ENCODE measurements around the gene SH3GL1. TPM values are rescaled to one million over a fixed set of nuclear protein-coding genes. Genes with fewer than 3 reads are reported as not detected.

The SH3GL1 gene
- total and polyA plus RNA-seq, 4 donors: 14.3 to 105 (median 73.9) TPM

GRCh38 chr19:4432918-4433506 is 32.7 kb upstream of the SH3GL1 start:
- 99% methylated on average over 24 of the region's 28 CpGs for WGBS (ENCODE audit: insufficient coverage)
- peaks cover 83% of the 10 kb centered on the region for H3K36me3 ChIP-seq (ENCODE audit: control insufficient read depth, insufficient read depth, low read length)

GRCh38 chr19:4431808-4432674 is 31.7 kb upstream of the SH3GL1 start:
- no peaks in the 10 kb centered on the region for H3K27me3 ChIP-seq (ENCODE audit: control insufficient read depth, insufficient read depth, low read length)
- H3K27ac ChIP-seq (ENCODE audit: low read depth, low read length): no peak overlapping the region
- H3K9me3 ChIP-seq (ENCODE audit: control insufficient read depth, insufficient read depth, low read length): no peaks in the 10 kb centered on the region
- no peak for DNase-seq (ENCODE audit: low read depth in 4 of 6, low spot score in 6 of 6)
- WGBS (ENCODE audit: insufficient coverage): 89% methylated on average over 24 of the region's 26 CpGs
- H3K4me3 ChIP-seq (ENCODE audit: low read depth, low read length): no peak overlapping the region
- peaks cover 79% of the 10 kb centered on the region for H3K36me3 ChIP-seq (ENCODE audit: control insufficient read depth, insufficient read depth, low read length)
- no peaks in the 10 kb centered on the region for H3K4me1 ChIP-seq (ENCODE audit: control insufficient read depth, insufficient read depth, low read length)

More at GRCh38 chr19:4432918-4433506, 32.7 kb upstream of the SH3GL1 start:
- no peak for DNase-seq (ENCODE audit: low read depth in 4 of 6, low spot score in 6 of 6)
- Histone ChIP-seq H3K4me1 (ENCODE audit: control insufficient read depth, insufficient read depth, low read length) (no peaks in the 10 kb centered on the region), H3K27me3 (ENCODE audit: control insufficient read depth, insufficient read depth, low read length) (no peaks in the 10 kb centered on the region), H3K4me3 (ENCODE audit: low read depth, low read length) (no peak overlapping the region), H3K9me3 (ENCODE audit: control insufficient read depth, insufficient read depth, low read length) (no peaks in the 10 kb centered on the region), H3K27ac (ENCODE audit: low read depth, low read length) (no peak overlapping the region)

GRCh38 chr19:4431296-4431695 is 30.9 kb upstream of the SH3GL1 start:
- no peak overlapping the region for H3K4me3 ChIP-seq (ENCODE audit: low read depth, low read length)
- H3K4me1 ChIP-seq (ENCODE audit: control insufficient read depth, insufficient read depth, low read length): no peaks in the 10 kb centered on the region
- no peaks in the 10 kb centered on the region for H3K9me3 ChIP-seq (ENCODE audit: control insufficient read depth, insufficient read depth, low read length)
- H3K27me3 ChIP-seq (ENCODE audit: control insufficient read depth, insufficient read depth, low read length): no peaks in the 10 kb centered on the region
- 91% methylated on average over 7 of the region's 9 CpGs for WGBS (ENCODE audit: insufficient coverage)
- peaks cover 71% of the 10 kb centered on the region for H3K36me3 ChIP-seq (ENCODE audit: control insufficient read depth, insufficient read depth, low read length)
- no peak for DNase-seq (ENCODE audit: low read depth in 4 of 6, low spot score in 6 of 6)
- no peak overlapping the region for H3K27ac ChIP-seq (ENCODE audit: low read depth, low read length)

- no peak overlapping the region for H3K4me3 ChIP-seq (ENCODE audit: low read depth, low read length)
- H3K36me3 ChIP-seq (ENCODE audit: control insufficient read depth, insufficient read depth, low read length): peaks cover 68% of the 10 kb centered on the region
- 94% methylated on average over 6 of the region's 12 CpGs for WGBS (ENCODE audit: insufficient coverage)
- H3K27ac ChIP-seq (ENCODE audit: low read depth, low read length): no peak overlapping the region
- no peaks in the 10 kb centered on the region for H3K4me1 ChIP-seq (ENCODE audit: control insufficient read depth, insufficient read depth, low read length)
- no peaks in the 10 kb centered on the region for H3K9me3 ChIP-seq (ENCODE audit: control insufficient read depth, insufficient read depth, low read length)
- no peaks in the 10 kb centered on the region for H3K27me3 ChIP-seq (ENCODE audit: control insufficient read depth, insufficient read depth, low read length)
- no peak for DNase-seq (ENCODE audit: low read depth in 4 of 6, low spot score in 6 of 6)
Observed at GRCh38 chr19:4430760-4431159, 30.4 kb upstream of the SH3GL1 start.

- H3K9me3 ChIP-seq (ENCODE audit: control insufficient read depth, insufficient read depth, low read length): no peaks in the 10 kb centered on the region
- DNase-seq (ENCODE audit: low read depth in 4 of 6, low spot score in 6 of 6): no peak
- H3K4me1 ChIP-seq (ENCODE audit: control insufficient read depth, insufficient read depth, low read length): no peaks in the 10 kb centered on the region
- H3K27me3 ChIP-seq (ENCODE audit: control insufficient read depth, insufficient read depth, low read length): no peaks in the 10 kb centered on the region
- H3K4me3 ChIP-seq (ENCODE audit: low read depth, low read length): no peak overlapping the region
- 93% methylated on average over 12 of the region's 12 CpGs for WGBS (ENCODE audit: insufficient coverage)
- H3K27ac ChIP-seq (ENCODE audit: low read depth, low read length): no peak overlapping the region
- H3K36me3 ChIP-seq (ENCODE audit: control insufficient read depth, insufficient read depth, low read length): peaks cover 63% of the 10 kb centered on the region
Observed at GRCh38 chr19:4429771-4430171, 29.4 kb upstream of the SH3GL1 start.

GRCh38 chr19:4429256-4429655 is 28.9 kb upstream of the SH3GL1 start:
- peaks cover 61% of the 10 kb centered on the region for H3K36me3 ChIP-seq (ENCODE audit: control insufficient read depth, insufficient read depth, low read length)
- DNase-seq (ENCODE audit: low read depth in 4 of 6, low spot score in 6 of 6): no peak
- no peak overlapping the region for H3K27ac ChIP-seq (ENCODE audit: low read depth, low read length)
- H3K4me1 ChIP-seq (ENCODE audit: control insufficient read depth, insufficient read depth, low read length): no peaks in the 10 kb centered on the region
- H3K27me3 ChIP-seq (ENCODE audit: control insufficient read depth, insufficient read depth, low read length): no peaks in the 10 kb centered on the region
- H3K4me3 ChIP-seq (ENCODE audit: low read depth, low read length): no peak overlapping the region
- WGBS (ENCODE audit: insufficient coverage): 99% methylated on average over 8 of the region's 16 CpGs
- H3K9me3 ChIP-seq (ENCODE audit: control insufficient read depth, insufficient read depth, low read length): no peaks in the 10 kb centered on the region

GRCh38 chr19:4428326-4428975 is 28.1 kb upstream of the SH3GL1 start:
- 95% methylated on average over 20 of the region's 20 CpGs for WGBS (ENCODE audit: insufficient coverage)
- Histone ChIP-seq H3K4me3 (ENCODE audit: low read depth, low read length) (no peak overlapping the region), H3K9me3 (ENCODE audit: control insufficient read depth, insufficient read depth, low read length) (no peaks in the 10 kb centered on the region), H3K36me3 (ENCODE audit: control insufficient read depth, insufficient read depth, low read length) (peaks cover 59% of the 10 kb centered on the region), H3K27ac (ENCODE audit: low read depth, low read length) (no peak overlapping the region), H3K27me3 (ENCODE audit: control insufficient read depth, insufficient read depth, low read length) (no peaks in the 10 kb centered on the region), H3K4me1 (ENCODE audit: control insufficient read depth, insufficient read depth, low read length) (no peaks in the 10 kb centered on the region)
- DNase-seq (ENCODE audit: low read depth in 4 of 6, low spot score in 6 of 6): no peak

- WGBS (ENCODE audit: insufficient coverage): 83% methylated on average over 1 of the region's 6 CpGs
- no peak for DNase-seq (ENCODE audit: low read depth in 4 of 6, low spot score in 6 of 6)
- Histone ChIP-seq H3K9me3 (ENCODE audit: control insufficient read depth, insufficient read depth, low read length) (no peaks in the 10 kb centered on the region), H3K4me1 (ENCODE audit: control insufficient read depth, insufficient read depth, low read length) (no peaks in the 10 kb centered on the region), H3K36me3 (ENCODE audit: control insufficient read depth, insufficient read depth, low read length) (peaks cover 49% of the 10 kb centered on the region), H3K27me3 (ENCODE audit: control insufficient read depth, insufficient read depth, low read length) (no peaks in the 10 kb centered on the region), H3K27ac (ENCODE audit: low read depth, low read length) (no peak overlapping the region), H3K4me3 (ENCODE audit: low read depth, low read length) (no peak overlapping the region)
Observed at GRCh38 chr19:4425537-4425936, 25.2 kb upstream of the SH3GL1 start.

- Histone ChIP-seq H3K4me1 (ENCODE audit: control insufficient read depth, insufficient read depth, low read length) (no peaks in the 10 kb centered on the region), H3K36me3 (ENCODE audit: control insufficient read depth, insufficient read depth, low read length) (peaks cover 36% of the 10 kb centered on the region), H3K4me3 (ENCODE audit: low read depth, low read length) (no peak overlapping the region), H3K27me3 (ENCODE audit: control insufficient read depth, insufficient read depth, low read length) (no peaks in the 10 kb centered on the region), H3K9me3 (ENCODE audit: control insufficient read depth, insufficient read depth, low read length) (no peaks in the 10 kb centered on the region), H3K27ac (ENCODE audit: low read depth, low read length) (no peak overlapping the region)
- DNase-seq (ENCODE audit: low read depth in 4 of 6, low spot score in 6 of 6): no peak
- WGBS (ENCODE audit: insufficient coverage): 98% methylated on average over 14 of the region's 16 CpGs
Observed at GRCh38 chr19:4423416-4424126, 23.2 kb upstream of the SH3GL1 start.

All from spinal cord (tissue), 10 donors.